NT2/D1 (cell line): ENCODE measurements around the gene TRPV4.

Experiments
- YY1 ChIP-seq: IDR thresholded peaks from 2 replicates; pipeline ENCODE4 v1.6.1; 2011; ENCODE audit not compliant: insufficient read length, insufficient read depth
- ZNF274 ChIP-seq: IDR thresholded peaks from 2 replicates; pipeline ENCODE4 v1.6.1; 2011; ENCODE audit warnings: mild to moderate bottlenecking, low read depth, low read length

GRCh38 chr12:109770861-109771670 is 62.1 kb downstream of the TRPV4 start:
- no peak for TF ChIP-seq ZNF274
- TF ChIP-seq YY1, result no peak
